HG03025 (cell line): Measurements from ENCODE around the gene IGFN1.

Source experiments
- ATAC-seq: cut with Tn5 transposase; IDR thresholded peaks from one replicate; pipeline ENCODE4 v1.9.1; 2021; ENCODE audit warnings: mild to moderate bottlenecking, moderate library complexity; ENCODE audit not compliant: unreplicated experiment, low FRiP score

Gene IGFN1

DNA sequence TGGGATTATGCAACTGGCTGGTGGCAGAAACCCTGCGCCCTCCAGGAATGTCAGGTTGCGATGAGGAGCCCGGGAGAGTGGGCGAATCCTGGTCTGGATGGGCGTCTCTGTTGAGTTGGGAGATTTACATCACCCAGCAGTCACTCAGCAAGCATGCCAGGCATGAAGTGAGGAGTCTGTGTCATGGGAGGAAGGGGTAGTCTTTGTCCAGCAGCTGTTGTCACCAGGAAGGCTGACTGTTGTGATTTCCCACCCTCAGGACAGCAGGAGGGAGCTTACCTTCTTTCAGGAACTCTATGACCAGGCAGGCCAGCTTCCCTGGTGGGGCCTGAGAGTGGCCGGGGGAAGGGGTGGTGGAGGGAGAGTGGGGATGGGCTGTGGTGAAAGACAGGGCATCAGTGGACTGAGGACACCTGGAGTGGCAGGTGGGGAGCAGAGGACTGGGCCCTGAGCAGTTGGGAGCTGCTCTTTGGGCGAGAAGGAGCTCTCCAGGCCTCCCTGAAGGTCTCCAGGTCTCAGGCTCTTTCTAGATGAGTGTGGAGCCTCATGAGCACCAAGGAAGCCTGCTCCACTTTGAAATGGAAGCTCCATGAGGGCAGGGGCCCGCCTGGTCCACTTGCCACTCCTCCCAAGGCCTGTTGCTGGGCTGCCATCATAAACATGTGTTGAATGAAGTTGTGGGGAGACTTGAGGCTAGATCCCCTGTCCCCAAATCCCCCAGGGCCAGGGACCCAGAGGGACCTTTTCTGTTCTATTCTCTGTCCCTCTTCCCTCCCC, 71.3 kb downstream of the IGFN1 start:
- no peak for ATAC-seq

DNA sequence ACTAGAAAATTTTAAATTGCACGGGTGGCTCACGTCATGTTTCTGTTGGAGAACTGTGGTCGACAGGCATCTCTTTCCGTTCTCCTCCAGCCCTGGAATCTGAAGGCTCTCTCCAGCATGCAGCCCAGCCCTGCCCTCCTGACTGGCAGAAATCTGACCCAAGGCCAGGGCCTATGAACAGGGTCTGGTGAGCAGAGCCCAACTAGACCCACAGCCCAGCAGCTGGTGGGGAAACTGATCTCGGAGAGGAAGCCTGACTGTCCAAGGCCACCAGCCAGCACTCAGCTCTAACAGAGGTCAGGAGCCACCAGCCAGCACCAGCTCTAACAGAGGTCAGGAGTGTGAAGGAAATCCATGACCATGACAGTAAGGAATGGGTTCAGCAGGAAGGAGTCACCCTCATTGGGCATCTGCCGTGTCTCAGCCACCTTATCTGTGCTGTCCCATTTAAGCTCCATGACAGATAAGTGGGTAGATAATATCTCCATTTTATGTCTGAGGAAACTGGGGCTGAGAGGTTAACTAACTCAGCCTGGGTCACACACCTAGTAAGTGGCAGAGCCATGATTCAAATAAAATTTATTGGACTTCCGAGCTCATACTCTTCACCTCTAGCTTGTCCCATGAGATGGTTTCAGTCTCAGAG, 72.5 kb downstream of the IGFN1 start:
- no peak for ATAC-seq

DNA sequence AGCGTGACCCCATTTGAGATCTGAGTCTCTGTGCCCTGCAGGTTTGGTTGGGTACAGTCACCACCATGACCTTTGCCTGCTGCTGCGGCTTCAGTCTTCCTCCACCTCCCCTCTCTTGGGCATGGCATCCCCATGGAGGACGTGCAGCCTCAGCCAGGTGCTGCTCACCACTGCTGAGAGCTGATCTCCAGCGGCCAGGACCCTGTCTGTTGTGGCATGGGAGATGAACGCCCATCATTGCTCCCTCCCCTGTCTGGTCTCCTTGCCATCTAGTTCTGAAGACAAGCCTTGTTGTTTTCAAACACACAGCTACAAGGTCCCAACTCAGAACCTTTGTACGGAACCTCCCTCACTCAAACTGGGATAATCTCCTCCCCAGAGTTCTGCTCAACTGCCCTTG, 73.4 kb downstream of the IGFN1 start:
- ATAC-seq = no peak

DNA sequence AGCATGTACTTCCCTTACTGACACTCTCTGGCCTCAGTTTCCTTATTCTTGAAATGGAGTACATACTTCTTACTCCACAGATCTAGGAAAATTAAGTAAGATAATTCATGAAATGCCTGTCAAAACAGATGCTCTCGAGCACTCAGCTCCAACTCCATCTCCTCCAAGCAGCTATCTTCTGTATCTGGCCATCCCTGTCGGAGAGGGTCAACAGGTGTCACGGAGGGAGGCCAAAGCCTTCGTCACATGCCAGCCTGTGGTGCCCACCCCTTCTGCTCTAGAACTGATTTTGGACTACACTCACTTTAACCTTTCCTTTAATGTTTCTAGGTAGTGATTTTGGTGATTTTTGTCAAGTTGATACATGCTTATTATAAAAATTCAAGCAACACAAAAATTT, 73.9 kb downstream of the IGFN1 start:
- no peak for ATAC-seq

DNA sequence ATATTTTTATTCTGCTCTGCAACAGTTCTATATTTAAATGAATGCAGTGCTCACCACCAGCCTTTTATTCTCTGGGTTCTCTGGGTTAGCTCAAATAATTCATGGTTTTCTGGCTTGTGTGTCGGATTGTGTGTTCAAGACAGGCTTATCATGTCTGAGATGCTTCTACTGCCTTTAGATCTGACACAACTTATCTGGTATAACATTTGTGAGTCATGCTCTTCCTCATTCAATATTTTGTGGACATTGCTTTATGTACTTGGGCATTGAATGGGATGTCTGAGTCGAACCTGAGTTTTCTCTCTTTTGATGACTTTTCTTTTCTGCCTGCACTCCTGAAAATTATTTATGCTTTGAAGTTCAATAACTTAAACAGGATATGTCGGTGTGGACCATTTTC, 75.1 kb downstream of the IGFN1 start:
- no peak for ATAC-seq

DNA sequence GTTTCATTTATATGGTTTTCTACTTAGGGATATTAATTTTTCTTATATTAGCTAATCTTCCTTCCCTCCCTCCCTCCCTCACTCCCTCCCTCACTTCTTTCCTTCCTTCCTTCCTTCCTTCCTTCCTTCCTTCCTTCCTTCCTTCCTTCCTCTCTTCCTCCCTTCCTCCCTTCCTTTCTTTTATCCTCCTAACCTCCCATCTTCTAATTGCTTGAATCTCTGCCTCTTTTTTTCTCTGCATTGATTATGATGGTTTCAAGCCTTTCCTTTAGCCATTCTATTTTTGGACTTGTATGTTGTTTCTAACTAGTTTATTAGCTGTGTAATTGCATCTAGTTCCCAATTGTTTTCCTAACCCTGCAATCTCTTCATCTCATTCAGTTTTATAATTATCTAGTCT, 75.7 kb downstream of the IGFN1 start:
- ATAC-seq = no peak

DNA sequence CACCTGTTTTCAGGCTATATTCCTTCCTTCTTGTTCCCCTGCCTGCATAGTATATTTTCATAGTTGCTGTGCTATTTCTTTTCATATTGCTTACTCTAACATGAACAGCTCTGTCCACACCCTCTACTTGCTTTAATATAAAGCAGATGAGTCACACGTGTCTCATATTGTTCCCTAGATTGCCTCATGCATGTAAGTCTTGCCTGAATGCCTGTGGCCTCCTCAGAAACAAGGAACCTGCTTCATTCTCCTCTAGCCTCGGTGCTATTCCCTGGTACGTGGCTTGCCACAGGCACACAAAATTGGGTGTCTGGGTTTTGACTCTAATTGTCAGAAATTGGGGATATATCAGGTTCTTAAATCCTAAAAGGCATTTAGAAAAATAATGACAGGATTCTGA, 76.2 kb downstream of the IGFN1 start:
- ATAC-seq = no peak

DNA sequence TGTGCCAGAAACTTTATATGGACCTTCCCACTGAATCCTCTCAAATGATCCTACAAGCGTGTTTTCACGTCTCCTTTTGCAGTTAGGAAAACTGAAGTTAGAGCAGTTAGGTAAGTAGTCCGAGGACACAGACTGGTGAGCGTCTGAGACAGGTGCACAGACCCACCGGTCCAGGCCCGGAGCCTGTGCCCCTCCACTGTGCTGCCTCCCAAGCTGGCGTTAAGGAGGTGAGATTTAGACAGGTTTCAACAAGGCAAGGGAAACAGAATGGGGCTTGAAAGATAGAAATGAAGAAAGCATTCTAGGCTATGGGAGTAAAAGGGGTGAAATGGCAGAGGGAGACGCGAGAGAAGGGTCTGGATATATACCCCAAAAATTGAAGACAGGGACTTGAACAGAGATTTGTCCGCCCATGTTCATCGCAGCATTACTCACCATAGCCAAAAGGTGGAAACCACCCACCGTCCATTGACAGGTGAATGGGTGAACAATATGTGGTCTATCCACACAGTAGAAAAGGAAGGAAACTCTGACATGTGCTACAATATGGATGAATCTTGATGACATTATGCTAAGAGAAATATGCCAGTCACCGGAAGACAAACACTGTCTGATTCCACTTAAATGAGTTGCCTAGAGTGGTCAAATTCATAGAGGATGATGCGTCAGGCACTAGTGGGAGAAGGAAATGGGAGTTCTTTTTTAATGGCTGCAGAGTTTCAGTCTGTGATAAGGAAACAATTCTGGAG, 77.0 kb downstream of the IGFN1 start:
- ATAC-seq = no peak

DNA sequence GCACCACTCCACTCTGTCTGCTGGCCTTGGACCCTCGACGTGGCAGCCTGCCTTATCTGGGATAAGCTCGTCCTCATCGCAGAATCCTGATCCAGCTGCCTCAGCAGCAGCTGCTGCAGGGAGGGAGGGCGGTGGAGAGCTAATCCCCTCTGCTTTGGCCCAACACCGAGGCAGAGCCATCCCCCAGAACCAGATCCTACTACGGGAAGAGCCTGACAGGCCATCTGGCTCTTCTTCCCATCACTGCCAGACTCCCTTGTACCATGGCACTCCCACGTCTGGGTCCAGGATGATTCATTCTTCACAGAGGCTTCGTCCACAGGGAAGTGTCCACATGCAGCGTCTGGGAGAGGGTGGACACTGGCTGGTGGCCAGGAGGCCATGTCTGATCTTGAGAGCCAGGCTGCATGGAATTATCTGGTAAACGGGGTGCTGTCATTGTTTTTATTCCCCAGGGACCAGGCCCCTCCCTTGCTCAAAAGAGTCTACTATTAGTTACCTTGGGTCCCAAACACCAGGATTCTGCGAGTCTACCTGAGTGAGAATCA, 78.1 kb downstream of the IGFN1 start:
- no peak for ATAC-seq

DNA sequence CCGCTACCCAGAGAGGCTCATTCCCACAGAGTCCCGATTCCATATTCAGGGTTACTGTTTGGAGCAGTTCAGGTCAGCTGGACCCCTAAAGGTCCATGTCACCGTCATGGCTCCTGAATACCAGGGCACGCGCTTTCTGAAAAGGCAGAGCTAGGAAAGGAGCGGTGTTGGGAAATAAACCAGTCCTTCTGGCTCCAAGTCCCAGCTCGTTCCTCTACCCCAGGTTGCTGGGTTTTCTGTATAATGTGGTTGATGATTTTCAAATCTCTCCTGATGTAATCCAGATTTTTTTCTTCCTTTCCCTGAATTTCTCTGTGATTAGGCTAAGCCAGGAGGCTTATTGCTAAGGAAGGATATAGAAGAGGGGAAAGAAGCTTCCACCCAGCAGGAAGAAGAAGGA, 78.7 kb downstream of the IGFN1 start:
- ATAC-seq = no peak

DNA sequence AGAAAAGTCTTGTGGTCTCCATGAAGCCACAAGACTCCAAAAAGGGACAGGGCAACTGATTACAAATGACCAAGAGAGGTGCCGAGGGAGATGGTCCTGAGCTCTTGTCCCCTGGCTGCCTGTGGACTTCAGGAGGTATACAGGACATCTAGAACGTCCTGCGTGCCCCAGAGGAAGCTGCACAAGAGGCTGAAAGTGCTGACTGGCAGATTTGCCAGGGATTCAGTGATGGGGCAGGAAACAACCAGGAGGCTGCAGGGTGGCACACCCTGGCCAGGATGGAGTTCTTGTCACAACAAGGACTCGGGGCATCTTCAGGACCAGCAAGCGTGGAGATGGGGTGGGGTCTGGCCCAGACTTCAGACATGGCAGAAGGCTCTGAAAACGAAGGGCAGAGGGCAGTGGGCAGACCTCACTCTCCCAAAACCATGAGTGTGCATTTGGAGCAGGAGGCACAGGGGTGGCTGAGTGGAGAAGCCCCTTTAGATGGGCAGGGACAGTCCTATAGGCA, 79.3 kb downstream of the IGFN1 start:
- no peak for ATAC-seq

DNA sequence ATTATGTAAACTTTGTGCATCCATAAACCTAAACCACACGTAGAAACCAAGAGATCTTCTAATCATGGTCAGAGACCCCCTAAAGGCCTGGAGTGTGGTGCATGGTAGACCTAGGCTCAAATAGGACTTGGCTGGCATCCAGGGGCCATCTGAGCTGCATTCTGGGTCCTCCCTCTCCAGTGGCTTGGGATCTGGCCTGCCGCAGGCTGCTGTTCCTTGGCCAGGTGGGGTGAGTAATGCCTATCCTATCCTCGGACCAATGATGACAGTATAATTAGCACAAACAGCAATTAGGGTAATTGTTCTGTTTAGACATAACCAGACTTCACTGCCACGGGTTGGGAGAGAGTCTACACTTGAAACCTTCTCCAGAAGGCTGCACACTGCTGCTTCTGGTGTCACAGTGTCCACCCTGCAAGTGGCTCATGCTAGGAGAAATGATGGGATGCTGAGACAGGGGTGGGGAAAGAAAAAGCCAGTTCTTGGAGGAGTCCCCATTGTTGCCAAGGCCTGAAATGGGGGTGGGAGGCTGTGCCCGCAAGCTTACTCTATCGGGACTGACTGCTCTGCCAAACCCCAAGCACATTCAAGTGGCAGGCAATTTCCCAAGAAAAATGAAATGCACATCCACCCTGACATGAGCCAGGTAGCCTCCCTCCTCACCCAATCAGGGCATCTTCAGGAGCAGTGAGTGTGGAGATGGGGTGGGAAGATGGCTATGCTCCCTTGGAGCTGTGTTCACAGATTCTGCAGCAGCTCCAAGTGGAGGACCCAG, 80.2 kb downstream of the IGFN1 start:
- no peak for ATAC-seq

DNA sequence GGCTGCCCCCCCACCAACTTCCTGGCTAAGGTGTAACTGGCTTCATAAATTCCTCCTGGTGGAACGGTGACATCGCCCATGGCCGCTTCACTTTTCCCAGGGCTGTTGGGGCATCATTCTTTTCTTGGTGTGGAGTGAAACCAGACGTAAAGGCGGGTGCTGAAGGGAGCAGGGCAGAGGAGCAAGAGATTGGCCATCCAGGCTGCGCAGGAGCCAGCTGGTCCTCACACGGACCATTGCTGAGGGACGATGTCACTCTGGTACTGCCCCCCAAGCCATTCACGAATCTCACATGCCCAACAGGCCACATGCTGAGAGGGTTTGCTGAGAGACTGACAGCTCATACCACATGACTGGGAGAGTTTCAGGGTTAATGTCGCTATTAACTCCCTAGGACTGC, 82.2 kb downstream of the IGFN1 start:
- no peak for ATAC-seq

DNA sequence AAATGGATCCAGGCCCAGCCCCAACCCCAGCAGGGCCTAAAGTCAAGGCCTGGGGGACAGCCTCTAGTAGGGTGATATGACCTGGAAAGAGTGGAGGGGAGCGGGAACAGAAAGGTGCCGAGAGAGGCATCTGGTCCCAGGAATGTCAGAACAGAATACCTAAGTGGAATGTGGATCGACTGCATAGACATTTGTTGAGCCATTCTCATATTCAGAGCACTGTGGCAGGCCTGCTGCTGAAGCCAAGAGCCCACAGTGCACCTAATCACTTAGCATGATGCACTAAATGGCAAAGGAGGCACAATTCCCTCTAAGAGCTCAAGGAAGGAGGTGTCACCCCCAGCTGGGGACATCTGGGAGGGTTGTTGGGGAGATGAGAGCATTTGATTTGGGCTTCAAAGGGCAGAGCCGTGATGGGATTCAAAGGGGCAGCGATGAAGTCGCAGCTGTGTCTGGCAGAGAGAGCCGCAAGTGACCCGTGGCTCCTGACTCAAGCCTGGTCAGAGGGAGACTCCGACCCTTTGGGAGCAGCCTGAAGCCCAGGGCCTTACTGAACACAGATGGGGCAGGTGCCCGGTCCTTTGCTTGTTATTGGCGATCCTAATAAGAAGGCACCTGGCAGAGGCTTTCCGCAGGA, 84.1 kb downstream of the IGFN1 start:
- ATAC-seq = no peak

DNA sequence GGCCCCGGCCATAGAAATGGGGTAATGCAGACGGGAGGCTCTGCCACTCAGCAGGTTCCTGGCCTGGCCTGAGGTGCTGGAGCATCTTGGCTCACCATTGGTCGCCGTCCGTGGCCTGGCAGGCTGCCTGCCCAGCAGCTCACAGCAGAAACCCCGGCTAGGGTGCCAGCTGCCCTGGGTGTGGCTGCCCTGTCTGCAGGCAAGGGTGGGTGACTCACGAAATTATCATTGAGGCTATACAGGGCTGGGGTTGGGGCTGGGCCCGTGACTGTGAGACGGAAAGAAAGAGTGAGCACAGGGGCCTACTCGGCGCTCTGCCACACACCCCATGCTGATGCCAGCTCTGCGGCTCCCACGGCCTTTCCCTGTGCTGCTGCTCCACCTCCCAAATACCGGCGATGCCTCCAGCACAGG, 84.6 kb downstream of the IGFN1 start:
- ATAC-seq = no peak

DNA sequence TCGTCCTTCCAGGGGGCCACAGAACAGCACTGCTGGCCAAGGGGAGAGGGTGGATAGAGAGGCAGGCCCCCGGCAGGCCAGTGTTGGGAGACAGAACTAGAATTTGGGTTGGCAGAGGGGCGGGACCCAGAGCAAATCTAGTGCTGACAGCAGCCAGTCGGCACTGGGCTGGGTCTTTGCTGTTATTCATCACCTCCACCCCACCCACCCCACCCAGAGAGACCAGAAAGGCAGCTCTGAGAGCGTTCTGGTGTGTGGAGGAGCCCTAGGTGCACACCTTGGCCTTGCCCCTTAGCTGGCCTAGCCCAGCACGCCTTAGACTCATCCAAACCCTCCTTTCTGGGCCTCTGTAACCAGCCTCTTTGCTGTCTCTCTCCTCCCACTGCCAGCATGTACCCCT, 86.3 kb downstream of the IGFN1 start:
- ATAC-seq = no peak

DNA sequence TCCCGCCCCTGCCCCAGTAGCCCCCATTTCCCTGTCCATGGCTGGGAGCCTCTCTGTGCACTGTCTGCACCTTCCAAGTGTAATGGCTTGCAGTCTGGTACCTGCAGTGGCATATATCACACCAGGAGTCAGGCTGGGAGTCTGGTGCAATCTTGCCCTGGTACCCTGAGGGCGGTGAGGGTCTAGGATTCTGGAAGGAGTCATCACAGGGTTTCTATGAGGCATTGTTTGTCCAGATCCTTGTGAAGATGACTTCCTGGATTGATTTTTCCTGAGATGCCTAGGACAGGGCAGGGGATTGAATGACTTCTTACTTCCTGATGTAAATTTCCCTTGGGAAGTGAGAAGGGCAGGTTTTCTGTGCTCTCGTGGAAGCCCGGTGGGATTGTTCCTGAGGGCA, 86.8 kb downstream of the IGFN1 start:
- ATAC-seq = no peak
